Stimulated activated effector memory CD8-positive, alpha-beta T cell treated with anti-CD3 and anti-CD28 coated beads, Interleukin-12 subunit alpha, Interleukin-12 subunit beta, amount 100 ng/mL, for 72 hours (primary cell): ENCODE measurements around the gene TAF5L.

ENCODE experiments used
- ATAC-seq: fragments of 150-1000 bp; cut with Tn5 transposase; 2 replicates; pipeline ENCODE4 v1.10.0; 2021
- DNase-seq, 2 donors: peaks; one replicate each; pipeline ENCODE4 v3.0.0; 2021 to 2022; ENCODE audit warnings: low spot score in 2 of 2
- H3K27ac Mint-ChIP-seq: one replicate; pipeline ENCODE4 v1.8.0; 2022; ENCODE audit warnings: mild to moderate bottlenecking, mixed read lengths
- H3K36me3 Mint-ChIP-seq: one replicate; pipeline ENCODE4 v1.8.0; 2022; ENCODE audit warnings: mild to moderate bottlenecking, mixed read lengths
- H3K4me1 Mint-ChIP-seq: one replicate; pipeline ENCODE4 v1.8.0; 2022; ENCODE audit warnings: mixed read lengths
- H3K4me3 Mint-ChIP-seq: one replicate; pipeline ENCODE4 v1.8.0; 2022; ENCODE audit warnings: mild to moderate bottlenecking, mixed read lengths
- H3K9me3 Mint-ChIP-seq: one replicate; pipeline ENCODE4 v1.8.0; 2022; ENCODE audit warnings: mixed read lengths

The TAF5L gene

DNA sequence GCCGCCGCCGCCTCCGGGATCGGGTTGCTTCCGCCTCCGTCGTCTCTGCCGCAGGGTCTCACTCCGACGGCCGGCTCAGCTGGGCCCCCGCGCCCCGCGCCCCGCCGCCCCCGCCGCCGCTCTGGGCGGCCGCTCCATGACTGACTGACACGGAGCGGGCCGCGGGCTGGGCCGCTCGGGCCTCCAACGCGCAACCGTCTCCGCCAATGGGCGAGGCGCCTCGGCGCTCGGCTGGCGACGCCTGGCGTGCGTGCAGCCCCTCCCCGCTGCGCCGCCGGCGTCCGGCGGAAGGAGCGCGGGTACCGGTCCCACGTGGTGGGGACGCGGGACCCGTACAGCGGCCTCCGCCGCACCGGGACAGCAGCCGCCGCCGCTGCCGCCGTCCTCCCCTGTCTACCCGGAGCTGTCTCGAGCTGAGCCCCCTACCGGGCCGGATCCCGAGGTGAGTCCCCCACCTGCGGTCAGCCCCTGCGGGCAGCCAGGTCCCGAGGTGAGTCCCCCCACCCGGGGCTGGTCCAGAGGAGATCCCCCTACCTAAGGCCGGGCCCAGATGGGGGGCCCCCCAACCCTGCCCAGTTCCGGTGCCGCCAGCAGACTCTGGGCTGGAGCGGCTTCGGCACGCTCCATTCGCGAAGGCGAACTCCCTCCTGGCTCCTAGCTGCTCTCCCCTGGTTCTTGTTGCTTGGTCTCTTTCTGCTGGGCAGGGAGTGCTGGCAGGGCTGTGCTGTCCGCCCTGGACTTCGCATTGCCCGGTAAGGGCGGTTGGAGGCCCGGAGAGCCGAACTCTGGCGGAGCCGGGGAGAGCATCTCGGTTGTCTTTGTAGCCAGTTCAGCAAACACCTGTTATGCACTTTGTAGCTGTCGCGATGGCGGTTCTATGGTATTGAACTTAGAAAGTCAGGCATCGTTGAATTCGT, at the start of gene TAF5L, which contains the start of gene URB2:
TSS of gene TAF5L (minus strand) at position 208 of the 917 bp plus-strand sequence. CDS start 11,640 bp downstream, outside the sequence.
TSS of gene URB2 (plus strand) at position 333 of the 917 bp plus-strand sequence. CDS start 1,387 bp downstream, outside the sequence.
- ATAC-seq: peak; percentile 96
- Mint-ChIP-seq H3K9me3 (no peaks in the 10 kb centered on the region), H3K36me3 (peaks cover 45% of the 10 kb centered on the region), H3K4me1 (peaks cover 54% of the 10 kb centered on the region), H3K4me3 (peak within 1 kb of the TSS; percentile 96), H3K27ac (peak within 1 kb of the TSS; percentile 93)
- DNase-seq: peak; percentile 80 to 87

DNA sequence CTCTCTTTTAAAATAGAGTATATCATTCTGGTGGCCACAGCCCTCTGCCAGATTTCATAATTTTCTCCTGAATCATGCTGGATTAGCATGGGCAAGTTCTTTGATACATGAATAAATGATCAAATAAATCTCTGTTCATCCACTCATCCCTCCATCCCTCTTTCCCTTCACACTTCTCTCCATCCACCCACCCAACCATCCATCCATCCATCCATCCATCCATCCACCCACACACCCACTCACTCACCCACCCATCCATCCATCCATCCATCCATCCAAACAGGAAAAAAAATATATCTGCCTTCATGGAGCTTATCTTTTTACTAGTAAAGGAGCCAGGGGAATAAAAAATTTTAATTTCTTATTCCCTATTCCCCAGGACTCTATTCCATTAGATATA, 49.5 kb upstream of the TAF5L start:
- DNase-seq (no peak), ATAC-seq (no peak)
- no peaks in the 10 kb centered on the region for H3K4me1 Mint-ChIP-seq
- H3K27ac Mint-ChIP-seq: no peak overlapping the region
- H3K4me3 Mint-ChIP-seq: no peak overlapping the region
- no peaks in the 10 kb centered on the region for H3K36me3 Mint-ChIP-seq
- H3K9me3 Mint-ChIP-seq: no peaks in the 10 kb centered on the region

DNA sequence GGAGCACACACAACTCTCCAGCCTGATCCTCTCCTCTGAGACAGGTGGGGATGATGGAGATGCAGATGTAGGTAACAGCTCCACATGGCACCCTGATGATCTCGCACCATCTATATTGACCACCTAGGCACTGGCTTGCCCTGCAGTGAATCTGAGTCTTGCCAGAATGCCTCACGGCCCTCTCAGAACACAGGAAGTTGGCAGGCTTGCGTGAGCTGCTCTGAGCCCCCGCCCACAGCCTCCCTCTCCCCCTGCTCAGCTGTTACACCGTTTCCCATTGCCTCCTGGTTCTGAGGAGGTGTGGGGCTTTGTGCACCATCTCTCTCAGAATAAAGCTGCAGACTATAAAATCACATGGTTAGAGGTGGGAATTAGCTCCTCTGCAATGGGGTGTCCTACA, 48.1 kb upstream of the TAF5L start:
- ATAC-seq: no peak
- no peaks in the 10 kb centered on the region for H3K9me3 Mint-ChIP-seq
- H3K27ac Mint-ChIP-seq: no peak overlapping the region
- H3K4me1 Mint-ChIP-seq: no peaks in the 10 kb centered on the region
- no peak for DNase-seq
- no peaks in the 10 kb centered on the region for H3K36me3 Mint-ChIP-seq
- no peak overlapping the region for H3K4me3 Mint-ChIP-seq

DNA sequence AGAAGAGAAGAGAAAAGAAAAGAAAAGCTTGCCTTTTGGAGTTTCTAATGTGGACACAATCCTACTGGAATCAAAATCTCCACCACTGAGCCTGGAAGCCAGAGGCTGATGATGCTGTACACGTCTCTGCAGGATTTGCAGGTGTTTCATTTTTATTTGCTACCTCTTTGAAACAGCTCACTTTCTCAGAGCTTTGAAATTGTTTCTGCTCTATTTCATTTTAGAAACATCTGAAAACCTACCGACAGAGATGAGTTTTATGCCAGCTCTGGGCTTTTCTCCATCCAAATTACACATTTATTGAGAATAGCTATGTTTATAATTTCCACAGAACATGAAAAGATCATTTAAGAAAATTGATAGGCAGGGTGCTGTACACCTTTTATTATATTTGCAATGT, 46.3 kb upstream of the TAF5L start:
- H3K36me3 Mint-ChIP-seq: no peaks in the 10 kb centered on the region
- H3K4me3 Mint-ChIP-seq: no peak overlapping the region
- no peaks in the 10 kb centered on the region for H3K4me1 Mint-ChIP-seq
- no peaks in the 10 kb centered on the region for H3K9me3 Mint-ChIP-seq
- H3K27ac Mint-ChIP-seq: no peak overlapping the region
- ATAC-seq: no peak
- DNase-seq: no peak

DNA sequence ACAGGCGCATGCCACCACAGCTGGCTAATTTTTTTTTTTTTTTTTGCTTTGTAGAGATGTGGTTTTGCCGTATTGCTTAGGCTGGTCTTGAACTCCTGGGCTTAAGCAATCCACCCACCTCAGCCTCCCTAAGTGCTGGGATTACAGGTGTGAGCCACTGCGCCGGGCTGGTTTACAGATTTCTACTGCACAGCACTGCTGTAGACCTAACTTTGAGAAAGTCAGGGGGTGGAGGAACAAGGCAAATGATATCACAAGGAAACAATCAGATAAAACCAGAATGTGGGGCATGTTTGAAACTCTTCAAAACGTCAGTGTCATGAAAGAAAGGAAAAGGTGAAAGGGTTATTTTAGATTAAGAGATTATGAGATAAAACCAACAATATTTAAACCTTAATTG, 45.4 kb upstream of the TAF5L start:
- Mint-ChIP-seq H3K4me3 (no peak overlapping the region), H3K9me3 (no peaks in the 10 kb centered on the region), H3K36me3 (no peaks in the 10 kb centered on the region), H3K4me1 (no peaks in the 10 kb centered on the region), H3K27ac (no peak overlapping the region)
- ATAC-seq (no peak), DNase-seq (no peak)

DNA sequence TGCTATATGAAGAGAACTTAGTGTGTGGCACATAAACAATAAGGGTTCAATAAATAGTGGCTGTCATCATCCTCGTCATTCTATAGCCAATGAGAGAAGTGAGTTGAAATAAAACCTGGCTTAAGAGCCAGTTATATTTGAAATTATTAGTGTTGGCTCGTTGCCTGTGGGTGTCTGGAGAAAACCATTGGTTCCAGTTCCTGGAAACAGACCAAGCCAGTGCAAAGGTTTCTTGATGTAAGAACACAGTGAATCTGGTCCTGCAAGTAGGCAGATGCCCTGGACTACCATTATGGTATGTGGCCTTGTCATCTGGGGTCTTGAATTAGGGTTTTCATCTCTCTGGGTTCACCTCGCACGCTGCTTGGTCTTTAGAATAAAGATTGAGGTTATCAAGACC, 43.4 kb upstream of the TAF5L start:
- Mint-ChIP-seq H3K4me3 (no peak overlapping the region), H3K9me3 (no peaks in the 10 kb centered on the region), H3K36me3 (no peaks in the 10 kb centered on the region), H3K4me1 (no peaks in the 10 kb centered on the region), H3K27ac (no peak overlapping the region)
- DNase-seq: no peak
- no peak for ATAC-seq

DNA sequence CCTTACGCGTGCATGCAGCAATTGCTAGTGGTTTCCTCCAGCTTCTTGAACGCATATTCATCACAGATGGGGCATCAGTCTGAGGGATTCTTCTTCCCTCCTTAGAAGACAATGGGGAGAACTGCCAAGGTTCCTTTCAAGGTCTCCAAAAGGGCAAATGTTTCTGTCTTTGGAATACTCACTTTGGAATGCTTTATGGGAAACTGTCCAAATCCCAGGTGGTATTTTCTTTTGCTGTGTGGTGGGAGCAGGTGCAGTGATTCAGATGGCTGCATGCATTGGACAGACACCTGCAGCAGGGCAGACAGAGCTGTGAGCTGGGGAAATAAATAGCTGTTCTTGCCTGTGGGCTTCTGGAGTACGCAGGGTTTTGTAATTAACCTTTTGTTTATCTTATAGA, 40.7 kb upstream of the TAF5L start:
- Mint-ChIP-seq H3K9me3 (no peaks in the 10 kb centered on the region), H3K4me1 (no peaks in the 10 kb centered on the region), H3K27ac (no peak overlapping the region), H3K4me3 (no peak overlapping the region), H3K36me3 (no peaks in the 10 kb centered on the region)
- ATAC-seq: no peak
- no peak for DNase-seq

DNA sequence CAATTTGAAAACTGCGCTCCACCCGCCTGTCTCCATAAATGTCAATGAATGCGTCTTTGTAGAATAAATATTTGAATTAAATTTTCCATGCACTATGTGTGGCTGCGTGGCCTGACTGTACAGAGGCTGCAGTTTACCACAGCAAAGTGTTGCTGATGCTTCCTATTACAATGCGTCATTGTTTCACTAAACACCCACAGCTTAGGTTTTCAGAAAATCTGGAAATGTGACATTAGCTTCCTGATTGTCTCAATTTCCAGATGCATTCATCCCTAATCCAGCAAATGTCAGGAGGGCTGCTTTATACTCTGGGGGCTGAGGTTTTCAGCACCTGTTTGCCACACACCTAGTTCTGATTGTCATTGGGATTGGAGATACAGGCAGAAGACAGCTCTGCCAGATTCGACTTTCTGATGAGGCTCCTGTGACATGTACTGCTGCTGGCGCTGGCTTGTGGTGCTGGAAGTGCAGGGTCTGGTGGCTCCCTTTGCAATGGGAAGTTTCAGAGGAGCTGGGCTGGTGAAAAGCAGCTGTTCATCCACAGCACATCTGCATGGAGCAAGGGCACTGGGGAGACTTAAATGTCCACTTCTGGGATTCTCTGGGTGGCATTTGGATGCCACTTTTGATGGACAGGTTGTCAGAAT, 40.1 kb upstream of the TAF5L start:
- no peak overlapping the region for H3K27ac Mint-ChIP-seq
- H3K4me1 Mint-ChIP-seq: peaks cover 6% of the 10 kb centered on the region
- H3K4me3 Mint-ChIP-seq: no peak overlapping the region
- no peaks in the 10 kb centered on the region for H3K9me3 Mint-ChIP-seq
- ATAC-seq (no peak), DNase-seq (no peak)
- H3K36me3 Mint-ChIP-seq: no peaks in the 10 kb centered on the region

DNA sequence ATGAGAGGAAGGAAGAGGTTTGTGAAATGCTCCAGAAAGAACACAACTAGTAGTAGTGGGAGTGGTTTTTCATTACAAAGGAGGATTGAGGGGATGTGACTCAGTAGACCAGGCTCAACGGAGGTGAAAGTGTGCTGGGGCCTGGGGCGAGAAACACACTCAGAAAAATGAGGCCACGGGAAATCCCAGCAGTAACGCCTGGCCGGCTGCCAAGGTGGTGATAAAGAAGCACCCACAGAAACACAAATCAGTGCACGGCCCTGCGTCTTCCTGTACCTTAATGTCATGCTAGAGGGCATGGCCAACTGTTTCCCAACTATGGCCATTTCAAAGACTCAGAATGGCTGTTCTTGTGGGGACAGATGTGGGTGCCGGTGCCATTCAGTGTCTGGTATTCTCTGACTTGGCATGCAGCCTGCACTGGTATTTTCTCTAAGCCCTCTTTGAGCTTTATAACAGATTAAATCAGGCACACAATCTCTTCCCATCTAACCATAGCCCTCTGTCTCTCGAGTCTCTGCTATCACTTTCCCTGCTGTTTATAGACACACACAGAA, 38.3 kb upstream of the TAF5L start:
- Mint-ChIP-seq H3K4me1 (peaks cover 8% of the 10 kb centered on the region), H3K9me3 (no peaks in the 10 kb centered on the region), H3K27ac (no peak overlapping the region), H3K36me3 (peaks cover 12% of the 10 kb centered on the region), H3K4me3 (no peak overlapping the region)
- ATAC-seq: peak; percentile 96
- peak; percentile 77 to 88 for DNase-seq

DNA sequence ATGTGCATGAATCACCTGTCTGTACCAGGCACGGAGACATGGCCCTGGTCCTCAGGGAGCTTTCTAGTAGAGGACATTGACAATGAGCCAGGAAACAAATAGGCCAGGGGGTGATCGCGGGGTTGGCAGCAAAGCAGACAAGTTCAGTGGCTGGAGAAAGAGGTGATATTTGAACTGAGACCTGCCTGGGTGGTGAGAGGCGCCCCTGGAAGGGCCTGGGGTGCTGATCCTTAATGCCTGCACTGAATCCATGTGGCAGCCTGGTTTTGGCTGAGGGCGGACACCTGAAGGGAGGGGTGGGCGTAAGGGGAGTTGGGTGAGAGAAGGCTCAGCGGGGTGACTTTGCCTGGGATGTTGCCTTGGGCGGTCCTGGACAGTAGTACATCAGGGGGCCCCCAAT, 36.0 kb upstream of the TAF5L start:
- no peaks in the 10 kb centered on the region for H3K9me3 Mint-ChIP-seq
- ATAC-seq: no peak
- no peak for DNase-seq
- H3K36me3 Mint-ChIP-seq: peaks cover 35% of the 10 kb centered on the region
- H3K4me3 Mint-ChIP-seq: no peak overlapping the region
- peaks cover 8% of the 10 kb centered on the region for H3K4me1 Mint-ChIP-seq
- no peak overlapping the region for H3K27ac Mint-ChIP-seq

DNA sequence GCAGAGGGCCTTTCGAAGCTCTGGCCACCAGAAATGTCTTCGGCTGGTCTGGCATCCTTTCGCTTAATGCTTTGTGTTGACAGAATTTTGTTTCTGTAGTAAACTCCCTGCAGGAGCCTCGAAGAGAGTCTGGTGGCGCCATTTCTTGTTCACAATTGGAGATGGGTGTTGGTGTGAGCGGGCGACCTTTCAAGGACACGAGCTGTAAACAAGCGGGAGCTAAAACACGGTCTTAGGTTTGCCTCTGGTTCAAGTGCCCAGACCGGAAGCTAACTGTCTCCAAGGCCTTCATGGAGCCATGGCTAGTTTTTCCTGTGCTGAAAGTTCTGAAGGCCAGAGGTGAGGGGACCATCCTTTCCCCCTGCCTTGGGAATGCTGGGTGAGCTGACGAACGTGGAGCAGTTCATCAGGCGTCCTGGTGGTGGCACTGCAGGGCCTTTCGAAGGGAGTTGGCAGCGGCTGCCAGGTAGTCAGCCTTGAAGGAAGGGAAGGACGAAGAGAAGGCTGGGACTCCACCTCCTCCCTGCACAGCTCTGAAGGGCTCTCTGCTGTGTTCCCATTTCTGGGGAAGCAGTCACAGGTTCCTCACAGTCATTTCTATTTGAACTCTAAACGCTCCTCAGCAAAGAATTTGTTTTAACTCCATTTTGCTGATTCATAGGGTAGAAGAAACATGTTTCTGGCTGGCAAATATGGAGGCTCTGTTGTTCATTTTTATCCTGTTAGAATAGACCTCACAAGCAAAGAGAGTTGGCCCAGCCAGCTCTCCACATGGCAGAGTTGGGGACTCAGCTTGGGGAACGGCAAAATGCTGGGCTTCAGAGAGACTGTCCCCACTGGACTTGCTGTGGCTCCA, 35.3 kb upstream of the TAF5L start:
- Mint-ChIP-seq H3K4me3 (no peak overlapping the region), H3K4me1 (peaks cover 8% of the 10 kb centered on the region), H3K27ac (peak overlapping the region; percentile 48), H3K36me3 (peaks cover 41% of the 10 kb centered on the region), H3K9me3 (no peaks in the 10 kb centered on the region)
- ATAC-seq: peak; percentile 54
- peak; percentile 45 to 78 for DNase-seq

DNA sequence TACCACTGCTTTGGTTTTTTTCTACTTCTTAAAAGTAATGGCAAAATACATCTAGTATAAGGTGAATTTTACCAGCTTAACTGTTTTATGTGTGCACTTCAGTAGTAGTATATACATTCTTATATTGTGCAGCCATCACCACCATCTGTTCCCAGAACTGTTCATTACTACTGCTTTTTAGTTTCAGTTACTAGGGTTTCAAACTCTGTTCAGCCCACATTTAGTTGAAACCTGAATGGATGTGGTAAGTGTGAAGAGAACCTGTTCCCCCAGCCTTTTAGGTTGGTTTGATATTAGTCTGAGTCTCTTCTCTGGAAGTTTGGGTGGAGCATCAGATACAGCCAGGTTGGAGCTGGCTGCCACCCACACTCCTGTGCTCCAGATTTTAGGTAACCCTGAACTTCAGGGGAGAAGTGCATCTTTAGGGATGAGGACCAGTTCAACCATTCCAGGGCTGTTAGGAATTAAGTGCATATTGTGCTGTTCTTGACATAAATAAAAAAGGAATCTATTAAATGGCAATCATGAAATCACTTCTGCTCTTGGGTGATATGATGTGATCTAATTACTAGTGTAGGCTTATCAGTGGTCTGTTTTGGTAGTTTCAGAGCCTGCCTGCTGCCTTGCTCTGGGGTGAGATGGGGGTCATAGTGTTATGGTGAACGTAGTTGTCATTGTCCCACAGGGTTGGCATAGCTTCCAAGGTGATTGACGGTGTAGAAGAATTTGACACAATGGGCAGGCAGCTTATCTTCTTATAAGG, 32.3 kb upstream of the TAF5L start:
- peak; percentile 55 for ATAC-seq
- Mint-ChIP-seq H3K9me3 (no peaks in the 10 kb centered on the region), H3K36me3 (peaks cover 71% of the 10 kb centered on the region)

DNA sequence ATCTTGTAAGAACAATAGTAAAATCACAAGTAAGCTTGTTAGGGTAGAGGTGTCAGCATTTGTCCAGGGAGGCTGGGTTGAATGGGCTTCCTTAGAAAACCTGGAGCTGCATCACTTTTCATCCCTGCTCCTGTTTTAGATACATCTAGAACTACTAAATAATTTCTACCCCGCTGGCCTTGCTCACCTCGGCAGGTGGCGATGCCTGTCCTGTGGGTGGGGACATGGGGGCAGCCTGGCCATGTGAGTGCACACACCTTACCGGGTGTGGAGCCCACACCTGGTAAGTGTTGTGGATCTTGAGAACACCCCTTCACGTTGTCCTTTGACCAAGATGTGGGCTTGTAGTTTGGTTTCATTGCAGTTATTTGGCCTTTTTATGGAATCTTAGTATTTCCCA, 29.9 kb upstream of the TAF5L start:
- DNase-seq: peak in 1 of 2 donors; percentile 29
- no peak overlapping the region for H3K27ac Mint-ChIP-seq
- H3K9me3 Mint-ChIP-seq: no peaks in the 10 kb centered on the region
- H3K4me1 Mint-ChIP-seq: no peaks in the 10 kb centered on the region
- peaks cover 95% of the 10 kb centered on the region for H3K36me3 Mint-ChIP-seq
- no peak for ATAC-seq
- H3K4me3 Mint-ChIP-seq: no peak overlapping the region

More for the DNA sequence above, 32.3 kb upstream of the TAF5L start:
- Mint-ChIP-seq H3K4me3 (no peak overlapping the region), H3K27ac (no peak overlapping the region), H3K4me1 (peaks cover 8% of the 10 kb centered on the region)
- DNase-seq: peak in 1 of 2 donors; percentile 43

DNA sequence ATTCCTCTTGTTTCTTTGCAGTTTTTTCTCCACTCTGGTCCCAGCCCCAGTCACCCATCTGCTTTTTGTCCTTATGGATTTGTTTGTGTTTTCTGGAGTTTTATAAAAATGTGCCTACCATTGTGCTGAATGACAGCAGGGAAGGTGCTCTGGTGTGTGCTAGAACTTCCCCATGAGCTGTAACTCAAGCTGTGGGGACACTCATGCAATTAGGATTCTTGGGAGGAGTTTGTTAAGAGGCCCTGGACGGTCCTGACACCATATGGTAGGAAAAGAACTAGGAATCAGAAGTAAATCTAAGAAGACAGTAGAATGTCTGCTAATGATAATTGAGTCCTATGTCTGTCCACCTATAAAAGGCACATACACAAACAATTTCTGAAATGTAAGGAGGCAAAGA, 27.5 kb upstream of the TAF5L start:
- DNase-seq (no peak), ATAC-seq (no peak)
- no peak overlapping the region for H3K4me3 Mint-ChIP-seq
- H3K4me1 Mint-ChIP-seq: no peaks in the 10 kb centered on the region
- peaks cover 99% of the 10 kb centered on the region for H3K36me3 Mint-ChIP-seq
- H3K9me3 Mint-ChIP-seq: no peaks in the 10 kb centered on the region
- H3K27ac Mint-ChIP-seq: no peak overlapping the region
